Measurements from ENCODE around the gene HTR3E. TPM values are rescaled to one million over a fixed set of nuclear protein-coding genes. Genes with fewer than 3 reads are reported as not detected.

The HTR3E gene
- polyA plus RNA-seq, 1 donor from 2014 or later = not detected

DNA sequence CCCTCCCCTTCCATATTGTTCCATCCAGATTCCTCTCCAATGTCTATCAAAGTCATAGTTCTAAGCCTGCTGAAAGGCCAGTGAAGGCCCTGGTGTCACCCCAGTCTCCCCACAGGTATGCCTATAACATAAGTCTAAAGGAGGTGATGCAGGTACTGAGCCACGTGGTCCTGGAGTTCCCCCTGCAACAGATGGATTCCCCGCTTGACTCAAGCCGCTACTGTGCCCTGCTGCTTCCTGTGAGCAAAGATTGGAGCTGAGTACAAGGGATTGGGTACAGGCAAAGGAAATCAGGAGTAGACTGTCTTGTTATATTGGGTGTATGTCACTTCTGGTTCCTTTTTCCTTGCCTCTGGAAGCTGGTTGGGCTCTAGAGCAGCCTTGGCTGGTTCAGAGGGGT, 46.5 kb downstream of the HTR3E start:
- H3K36me3 ChIP-seq (ENCODE audit: insufficient read depth, low read length) = no peaks in the 10 kb centered on the region
- H3K4me2 ChIP-seq (ENCODE audit: low read length) = no peak overlapping the region
- no peaks in the 10 kb centered on the region for H4K20me1 ChIP-seq (ENCODE audit: insufficient read depth)
- H3K27ac ChIP-seq (ENCODE audit: low read length) = no peak overlapping the region
- TF ChIP-seq REST (IDR thresholded peaks at IDR 0.05; ENCODE audit: borderline replicate concordance) (no peak), RAD21 (conservative IDR thresholded peaks at IDR 0.05) (no peak), TAF1 (IDR thresholded peaks at IDR 0.05; ENCODE audit: low read depth) (no peak), EZH2 (IDR thresholded peaks at IDR 0.05; ENCODE audit: borderline replicate concordance, insufficient read depth, low read length, poor library complexity, severe bottlenecking) (no peak), SMC3 (conservative IDR thresholded peaks at IDR 0.05; ENCODE audit: poor library complexity) (no peak), POLR2AphosphoS5 (IDR thresholded peaks at IDR 0.05) (no peak), MXI1 (conservative IDR thresholded peaks at IDR 0.05; ENCODE audit: poor library complexity, severe bottlenecking) (no peak)
- TF ChIP-seq, protein P1, sequence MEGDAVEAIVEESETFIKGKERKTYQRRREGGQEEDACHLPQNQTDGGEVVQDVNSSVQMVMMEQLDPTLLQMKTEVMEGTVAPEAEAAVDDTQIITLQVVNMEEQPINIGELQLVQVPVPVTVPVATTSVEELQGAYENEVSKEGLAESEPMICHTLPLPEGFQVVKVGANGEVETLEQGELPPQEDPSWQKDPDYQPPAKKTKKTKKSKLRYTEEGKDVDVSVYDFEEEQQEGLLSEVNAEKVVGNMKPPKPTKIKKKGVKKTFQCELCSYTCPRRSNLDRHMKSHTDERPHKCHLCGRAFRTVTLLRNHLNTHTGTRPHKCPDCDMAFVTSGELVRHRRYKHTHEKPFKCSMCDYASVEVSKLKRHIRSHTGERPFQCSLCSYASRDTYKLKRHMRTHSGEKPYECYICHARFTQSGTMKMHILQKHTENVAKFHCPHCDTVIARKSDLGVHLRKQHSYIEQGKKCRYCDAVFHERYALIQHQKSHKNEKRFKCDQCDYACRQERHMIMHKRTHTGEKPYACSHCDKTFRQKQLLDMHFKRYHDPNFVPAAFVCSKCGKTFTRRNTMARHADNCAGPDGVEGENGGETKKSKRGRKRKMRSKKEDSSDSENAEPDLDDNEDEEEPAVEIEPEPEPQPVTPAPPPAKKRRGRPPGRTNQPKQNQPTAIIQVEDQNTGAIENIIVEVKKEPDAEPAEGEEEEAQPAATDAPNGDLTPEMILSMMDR (IDR thresholded peaks at IDR 0.05; ENCODE audit: poor library complexity, severe bottlenecking) = no peak
- no peak overlapping the region for H3K4me3 ChIP-seq (ENCODE audit: low read length)
- H2AFZ ChIP-seq (ENCODE audit: low read depth, low read length) = no peak overlapping the region
- no peaks in the 10 kb centered on the region for H3K79me2 ChIP-seq (replicated peaks; ENCODE audit: insufficient read depth, low read length)
- H3K27me3 ChIP-seq (ENCODE audit: insufficient read depth, low read depth, low read length) = no peaks in the 10 kb centered on the region
- no peaks in the 10 kb centered on the region for H3F3A ChIP-seq (ENCODE audit: insufficient read depth, low read length, poor library complexity, severe bottlenecking)
- H3K9ac ChIP-seq (ENCODE audit: low read length) = no peak overlapping the region
- no peaks in the 10 kb centered on the region for H3K9me2 ChIP-seq (ENCODE audit: insufficient read depth, low read length)
- H3K9me3 ChIP-seq (ENCODE audit: low read length) = no peaks in the 10 kb centered on the region

DNA sequence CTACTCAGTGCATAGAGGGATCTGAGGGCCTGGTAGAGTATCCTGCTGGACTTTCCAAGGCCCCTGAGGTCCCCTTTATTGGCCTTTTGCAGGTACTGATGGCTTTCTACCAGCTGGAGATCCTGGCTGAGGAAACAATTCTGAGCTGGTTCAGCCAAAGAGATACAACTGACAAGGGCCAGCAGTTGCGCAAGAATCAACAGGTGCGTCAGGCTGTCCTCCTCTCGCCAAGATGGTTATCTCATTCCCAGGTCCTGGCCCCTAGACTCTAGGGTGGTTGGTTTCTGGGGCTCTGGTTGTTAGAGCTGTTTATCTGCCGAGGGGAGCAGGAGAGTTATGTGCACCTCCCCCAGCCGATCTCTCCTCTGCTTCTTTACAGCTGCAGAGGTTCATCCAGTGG, 47.6 kb downstream of the HTR3E start:
- H3K9me2 ChIP-seq (ENCODE audit: insufficient read depth, low read length) = no peaks in the 10 kb centered on the region
- H3K9ac ChIP-seq (ENCODE audit: low read length) = no peak overlapping the region
- H3K79me2 ChIP-seq (replicated peaks; ENCODE audit: insufficient read depth, low read length) = no peaks in the 10 kb centered on the region
- no peak overlapping the region for H3K4me2 ChIP-seq (ENCODE audit: low read length)
- no peak overlapping the region for H3K4me3 ChIP-seq (ENCODE audit: low read length)
- no peak overlapping the region for H3K27ac ChIP-seq (ENCODE audit: low read length)
- H3K36me3 ChIP-seq (ENCODE audit: insufficient read depth, low read length) = no peaks in the 10 kb centered on the region
- no peaks in the 10 kb centered on the region for H3F3A ChIP-seq (ENCODE audit: insufficient read depth, low read length, poor library complexity, severe bottlenecking)
- TF ChIP-seq RAD21 (conservative IDR thresholded peaks at IDR 0.05) = no peak
- no peak for TF ChIP-seq MXI1 (conservative IDR thresholded peaks at IDR 0.05; ENCODE audit: poor library complexity, severe bottlenecking)
- no peak for TF ChIP-seq EZH2 (IDR thresholded peaks at IDR 0.05; ENCODE audit: borderline replicate concordance, insufficient read depth, low read length, poor library complexity, severe bottlenecking)
- TF ChIP-seq TAF1 (IDR thresholded peaks at IDR 0.05; ENCODE audit: low read depth) = no peak
- TF ChIP-seq REST (IDR thresholded peaks at IDR 0.05; ENCODE audit: borderline replicate concordance) = no peak
- TF ChIP-seq, protein P1 (IDR thresholded peaks at IDR 0.05; ENCODE audit: poor library complexity, severe bottlenecking) = no peak
- no peak for TF ChIP-seq SMC3 (conservative IDR thresholded peaks at IDR 0.05; ENCODE audit: poor library complexity)
- TF ChIP-seq POLR2AphosphoS5 (IDR thresholded peaks at IDR 0.05) = no peak
- no peak for TF ChIP-seq EP300 (conservative IDR thresholded peaks at IDR 0.05; ENCODE audit: poor library complexity, severe bottlenecking)
- no peaks in the 10 kb centered on the region for H3K9me3 ChIP-seq (ENCODE audit: low read length)
- H3K27me3 ChIP-seq (ENCODE audit: insufficient read depth, low read depth, low read length) = no peaks in the 10 kb centered on the region
- no peak overlapping the region for H2AFZ ChIP-seq (ENCODE audit: low read depth, low read length)
- H4K20me1 ChIP-seq (ENCODE audit: insufficient read depth) = no peaks in the 10 kb centered on the region

Data from neural cell (in vitro differentiated cells).